Effector memory CD4-positive, alpha-beta T cell (primary cell): ENCODE measurements around the gene DNAH5.

Experiments used
- DNase-seq, 3 donors: peaks; one replicate each; pipeline ENCODE4 v3.0.0-alpha.2; 2020
- H3K27ac ChIP-seq: 2 replicates; pipeline ENCODE4 v1.7.0; 2013; ENCODE audit warnings: mild to moderate bottlenecking, low read length, moderate library complexity; ENCODE audit not compliant: insufficient read depth, poor library complexity, severe bottlenecking
- H3K27me3 ChIP-seq: replicated peaks from 2 replicates; pipeline ENCODE4 v1.7.0; 2013; ENCODE audit warnings: mild to moderate bottlenecking, low read length; ENCODE audit not compliant: insufficient read depth, control insufficient read depth, poor library complexity, severe bottlenecking
- H3K36me3 ChIP-seq: 2 replicates; pipeline ENCODE4 v1.7.0; 2013; ENCODE audit warnings: mild to moderate bottlenecking, low read length, moderate library complexity; ENCODE audit not compliant: control insufficient read depth, insufficient read depth
- H3K4me1 ChIP-seq: 2 replicates; pipeline ENCODE4 v1.7.0; 2013; ENCODE audit warnings: low read length, mild to moderate bottlenecking; ENCODE audit not compliant: control insufficient read depth, insufficient read depth, poor library complexity, severe bottlenecking
- H3K4me3 ChIP-seq: 2 replicates; pipeline ENCODE4 v1.7.0; 2013; ENCODE audit warnings: low read length, low read depth, mild to moderate bottlenecking; ENCODE audit not compliant: insufficient read depth, poor library complexity, severe bottlenecking
- H3K9me3 ChIP-seq: 2 replicates; pipeline ENCODE4 v1.7.0; 2013; ENCODE audit warnings: mild to moderate bottlenecking, low read length, moderate library complexity; ENCODE audit not compliant: control insufficient read depth

DNAH5 gene

DNA sequence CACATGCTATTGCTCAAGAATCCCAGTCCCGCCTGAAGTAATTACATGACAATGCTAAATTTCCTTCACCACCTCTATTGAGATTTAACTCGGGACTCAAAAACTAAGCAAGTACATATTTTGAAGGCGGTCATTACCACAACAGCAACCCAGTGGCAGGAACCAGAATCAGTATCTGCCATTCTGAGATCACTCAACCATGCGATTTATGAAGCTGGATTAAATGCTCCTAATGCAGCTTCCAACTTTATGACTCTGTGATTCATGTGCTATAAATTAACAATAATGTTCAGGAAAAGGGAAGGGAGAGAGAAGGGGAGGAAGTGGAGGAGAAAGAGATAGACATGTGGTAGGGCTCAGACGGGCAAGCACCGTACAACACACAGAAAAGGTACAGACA is 194.7 kb downstream of the DNAH5 start:
- Histone ChIP-seq H3K27ac (no peak overlapping the region), H3K4me1 (no peaks in the 10 kb centered on the region), H3K36me3 (no peaks in the 10 kb centered on the region), H3K27me3 (no peaks in the 10 kb centered on the region), H3K4me3 (no peak overlapping the region), H3K9me3 (no peaks in the 10 kb centered on the region)
- no peak for DNase-seq

DNA sequence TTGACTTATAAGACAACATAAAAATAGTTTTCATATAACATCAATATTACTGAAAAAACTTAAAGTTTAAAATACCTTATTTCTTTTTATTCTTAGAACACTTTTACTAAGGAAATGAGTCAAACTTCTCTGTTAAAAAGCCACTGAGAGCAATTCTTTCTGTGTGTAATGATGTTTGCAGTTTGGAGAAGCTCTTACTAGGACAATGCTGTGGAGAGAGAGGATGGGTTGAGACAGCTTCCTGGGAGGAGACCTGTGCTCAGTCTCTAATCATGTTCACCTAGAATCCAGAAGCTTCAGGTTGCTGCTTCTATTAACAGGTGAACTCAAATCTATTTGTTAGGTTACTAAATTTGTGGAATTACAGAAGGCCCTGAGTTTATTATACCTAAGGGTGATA is 198.5 kb downstream of the DNAH5 start:
- no peaks in the 10 kb centered on the region for H3K4me1 ChIP-seq
- no peak overlapping the region for H3K4me3 ChIP-seq
- no peaks in the 10 kb centered on the region for H3K9me3 ChIP-seq
- H3K27ac ChIP-seq: no peak overlapping the region
- no peaks in the 10 kb centered on the region for H3K27me3 ChIP-seq
- no peak for DNase-seq
- no peaks in the 10 kb centered on the region for H3K36me3 ChIP-seq

DNA sequence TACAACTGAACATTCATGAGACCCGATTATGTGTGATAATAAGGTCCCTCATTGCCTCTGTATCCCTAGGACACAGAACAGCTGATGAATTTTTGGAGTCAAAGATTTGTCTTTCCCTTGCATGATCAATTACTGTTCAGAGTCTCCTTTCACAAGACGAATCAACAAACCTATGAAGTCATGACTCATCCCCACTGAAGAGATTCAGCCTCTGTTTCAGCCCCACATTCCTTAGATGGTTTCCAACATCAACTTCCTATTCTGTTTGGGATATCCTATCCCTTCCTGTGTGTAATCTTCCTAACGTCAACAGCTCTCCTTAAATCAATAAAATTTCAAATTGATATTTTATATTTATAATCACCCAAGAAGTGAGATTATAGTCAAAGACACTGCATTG is 199.0 kb downstream of the DNAH5 start:
- no peaks in the 10 kb centered on the region for H3K9me3 ChIP-seq
- no peaks in the 10 kb centered on the region for H3K27me3 ChIP-seq
- DNase-seq: no peak
- no peaks in the 10 kb centered on the region for H3K4me1 ChIP-seq
- no peaks in the 10 kb centered on the region for H3K36me3 ChIP-seq
- H3K27ac ChIP-seq: no peak overlapping the region
- no peak overlapping the region for H3K4me3 ChIP-seq

DNA sequence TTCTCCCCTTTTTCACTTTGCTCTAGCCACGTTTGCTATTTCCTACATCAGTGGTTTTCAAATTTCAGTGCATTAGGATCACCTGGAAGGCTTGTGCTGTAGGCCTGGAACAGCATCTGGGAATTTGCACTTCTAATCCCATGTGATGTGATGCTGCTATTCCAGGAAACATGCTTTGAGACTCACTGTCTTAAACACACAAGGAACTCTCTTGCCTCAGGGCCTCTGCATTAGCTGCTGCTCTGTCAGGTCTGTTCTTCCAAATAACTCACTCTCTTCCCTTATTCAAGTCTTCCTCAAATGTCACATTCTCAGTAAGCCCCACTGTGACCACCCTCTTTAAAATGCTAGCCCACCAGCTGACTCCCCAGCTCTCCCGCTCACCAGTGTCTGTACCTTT is 204.0 kb downstream of the DNAH5 start:
- Histone ChIP-seq H3K27ac (no peak overlapping the region), H3K27me3 (no peaks in the 10 kb centered on the region), H3K4me3 (no peak overlapping the region), H3K9me3 (no peaks in the 10 kb centered on the region), H3K4me1 (no peaks in the 10 kb centered on the region), H3K36me3 (no peaks in the 10 kb centered on the region)
- no peak for DNase-seq

- Histone ChIP-seq H3K4me1 (no peaks in the 10 kb centered on the region), H3K27me3 (no peaks in the 10 kb centered on the region), H3K36me3 (no peaks in the 10 kb centered on the region), H3K27ac (no peak overlapping the region), H3K9me3 (no peaks in the 10 kb centered on the region), H3K4me3 (no peak overlapping the region)
- DNase-seq: no peak
These were observed 205.0 kb downstream of the DNAH5 start for GRCh38 chr5:13739479-13739878.

DNA sequence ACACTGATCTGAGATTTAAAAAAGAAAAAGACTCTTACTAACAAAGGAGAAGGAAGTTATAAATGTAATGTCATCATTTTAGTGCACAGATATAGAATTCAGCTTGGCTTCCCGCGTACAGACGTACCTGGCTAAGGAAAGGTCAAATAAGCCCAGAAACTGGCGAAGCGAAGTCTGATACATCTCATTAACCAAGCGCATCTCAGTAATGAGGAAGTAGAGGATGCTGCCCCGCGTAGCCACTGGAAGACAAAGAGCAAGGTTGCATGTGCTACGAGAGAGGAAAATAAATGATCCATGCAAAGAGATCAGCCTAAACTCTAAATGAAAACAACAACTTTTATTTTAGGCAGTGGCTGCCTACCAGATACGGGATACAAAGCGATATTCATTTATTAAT is 208.8 kb downstream of the DNAH5 start:
- Histone ChIP-seq H3K4me3 (no peak overlapping the region), H3K27me3 (no peaks in the 10 kb centered on the region), H3K36me3 (no peaks in the 10 kb centered on the region), H3K27ac (no peak overlapping the region), H3K4me1 (no peaks in the 10 kb centered on the region), H3K9me3 (no peaks in the 10 kb centered on the region)
- no peak for DNase-seq

DNA sequence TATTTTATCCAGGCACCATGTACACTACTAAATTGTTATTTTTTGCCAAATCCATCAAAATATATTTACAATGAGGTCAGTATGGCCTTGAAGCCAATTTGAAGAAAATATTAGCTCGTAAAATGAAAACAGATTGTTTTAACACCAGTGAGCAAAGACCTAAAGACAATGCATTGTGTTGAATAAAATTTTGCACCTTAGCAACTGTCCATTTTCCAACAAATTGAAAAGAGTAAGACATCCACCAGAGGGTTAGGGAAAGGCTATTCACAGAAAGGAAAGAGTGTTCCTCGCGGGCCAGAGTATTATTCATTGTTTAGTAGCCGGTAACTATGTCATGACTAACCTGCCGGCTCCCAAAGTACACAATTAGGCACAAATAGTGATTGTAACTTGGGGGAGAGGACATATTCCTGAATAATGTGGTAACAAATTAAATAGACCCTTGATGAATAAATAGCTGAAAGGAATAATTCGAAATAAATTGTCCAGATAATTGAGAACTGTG is 213.3 kb downstream of the DNAH5 start:
- Histone ChIP-seq H3K9me3 (no peaks in the 10 kb centered on the region), H3K27me3 (no peaks in the 10 kb centered on the region)

GRCh38 chr5:13708906-13709305 is 235.6 kb downstream of the DNAH5 start:
- Histone ChIP-seq H3K4me1 (no peaks in the 10 kb centered on the region), H3K9me3 (no peaks in the 10 kb centered on the region), H3K36me3 (no peaks in the 10 kb centered on the region), H3K27ac (no peak overlapping the region), H3K4me3 (no peak overlapping the region), H3K27me3 (no peaks in the 10 kb centered on the region)
- no peak for DNase-seq

More for the DNA sequence above, 213.3 kb downstream of the DNAH5 start:
- no peaks in the 10 kb centered on the region for H3K4me1 ChIP-seq
- H3K4me3 ChIP-seq: no peak overlapping the region
- no peak overlapping the region for H3K27ac ChIP-seq
- H3K36me3 ChIP-seq: no peaks in the 10 kb centered on the region
- no peak for DNase-seq

GRCh38 chr5:13708432-13708831 is 236.1 kb downstream of the DNAH5 start:
- no peak overlapping the region for H3K27ac ChIP-seq
- H3K9me3 ChIP-seq: no peaks in the 10 kb centered on the region
- DNase-seq: no peak
- no peaks in the 10 kb centered on the region for H3K27me3 ChIP-seq
- H3K36me3 ChIP-seq: no peaks in the 10 kb centered on the region
- H3K4me1 ChIP-seq: no peaks in the 10 kb centered on the region
- no peak overlapping the region for H3K4me3 ChIP-seq

- Histone ChIP-seq H3K27me3 (no peaks in the 10 kb centered on the region), H3K4me3 (no peak overlapping the region), H3K9me3 (no peaks in the 10 kb centered on the region), H3K4me1 (no peaks in the 10 kb centered on the region), H3K36me3 (no peaks in the 10 kb centered on the region), H3K27ac (no peak overlapping the region)
- DNase-seq: no peak
These were observed 240.1 kb downstream of the DNAH5 start for GRCh38 chr5:13704396-13704795.

DNA sequence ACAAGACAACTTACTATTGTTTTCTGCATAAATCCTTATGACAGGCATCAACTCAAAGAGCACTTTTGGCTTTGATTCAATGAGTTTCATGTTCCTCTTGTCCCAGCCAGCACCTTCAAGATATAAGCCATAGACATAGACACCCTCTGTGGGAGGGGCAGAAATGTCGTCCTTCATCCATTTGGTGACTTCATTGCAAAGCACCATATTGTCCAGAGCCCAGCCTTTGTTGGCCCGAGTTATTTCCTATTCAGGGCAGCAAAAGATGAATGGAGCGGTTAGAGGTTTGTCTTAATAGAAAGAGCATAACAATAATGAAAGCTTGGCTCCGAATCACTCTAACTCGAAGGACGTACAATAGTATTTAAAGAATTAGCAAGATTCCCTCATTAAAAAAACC is 243.9 kb downstream of the DNAH5 start:
- H3K36me3 ChIP-seq: no peaks in the 10 kb centered on the region
- no peak overlapping the region for H3K4me3 ChIP-seq
- no peaks in the 10 kb centered on the region for H3K4me1 ChIP-seq
- H3K27ac ChIP-seq: no peak overlapping the region
- no peaks in the 10 kb centered on the region for H3K9me3 ChIP-seq
- H3K27me3 ChIP-seq: no peaks in the 10 kb centered on the region
- no peak for DNase-seq
